Measurements from ENCODE around the gene EPHB1. TPM values are rescaled to one million over a fixed set of nuclear protein-coding genes. Genes with fewer than 3 reads are reported as not detected.

Gene EPHB1
- total RNA-seq, 1 experiment from 2014 or later = 2.8 TPM

DNA sequence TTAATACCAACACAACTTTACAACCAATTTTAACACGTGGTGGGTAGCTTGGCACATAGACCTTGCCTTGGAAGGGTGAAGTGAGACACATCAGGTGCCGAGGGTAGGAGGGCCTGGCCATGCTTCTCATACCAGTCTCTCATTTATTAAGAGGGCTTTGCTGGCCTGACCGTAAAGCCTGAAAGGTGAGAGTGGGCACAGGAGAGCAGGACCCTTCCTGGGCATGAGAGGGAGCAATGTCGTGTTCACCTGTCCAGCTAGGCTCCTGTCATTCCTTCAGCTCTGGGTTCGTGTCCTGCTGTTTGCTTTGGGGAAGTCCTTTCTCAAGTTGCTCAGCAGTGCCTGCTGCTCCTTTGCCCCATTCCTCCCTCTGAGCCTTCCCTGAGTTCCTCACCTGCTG is 294.4 kb downstream of the EPHB1 start:
- H3K9ac ChIP-seq (ENCODE audit: extremely low read depth, insufficient read length, low read length) = no peak overlapping the region
- DNase-seq = no peak
- no peak overlapping the region for H3T11ph ChIP-seq (ENCODE audit: low read length)
- H2AK5ac ChIP-seq (ENCODE audit: insufficient read length, low read length) = no peak overlapping the region
- no peaks in the 10 kb centered on the region for H3K4me1 ChIP-seq (ENCODE audit: insufficient read depth, low read length)
- no peak overlapping the region for H3K18ac ChIP-seq (ENCODE audit: insufficient read length, low read depth, low read length)
- H2BK20ac ChIP-seq (ENCODE audit: low read depth, low read length, poor library complexity, severe bottlenecking) = no peak overlapping the region
- no peaks in the 10 kb centered on the region for H3K27me3 ChIP-seq (ENCODE audit: insufficient read depth, low read length)
- peaks cover 2 to 9% of the 10 kb centered on the region in 2 experiments; a peak in 3 of 4 replicates for H3K4me1 Mint-ChIP-seq
- no peak overlapping the region for H3K4me3 Mint-ChIP-seq
- no peak overlapping the region for H3K14ac ChIP-seq (ENCODE audit: insufficient read depth, low read length)
- no peak overlapping the region for H3K4ac ChIP-seq (ENCODE audit: low read depth, low read length)
- no peaks in the 10 kb centered on the region for H3K9me3 Mint-ChIP-seq
- H2AFZ ChIP-seq (ENCODE audit: low read length) = no peak overlapping the region
- no peaks in the 10 kb centered on the region for H3K79me2 ChIP-seq (ENCODE audit: insufficient read depth, low read length)
- no peaks in the 10 kb centered on the region for H3K9me3 ChIP-seq (ENCODE audit: control insufficient read depth, low read depth, low read length)
- TF ChIP-seq, protein P1, sequence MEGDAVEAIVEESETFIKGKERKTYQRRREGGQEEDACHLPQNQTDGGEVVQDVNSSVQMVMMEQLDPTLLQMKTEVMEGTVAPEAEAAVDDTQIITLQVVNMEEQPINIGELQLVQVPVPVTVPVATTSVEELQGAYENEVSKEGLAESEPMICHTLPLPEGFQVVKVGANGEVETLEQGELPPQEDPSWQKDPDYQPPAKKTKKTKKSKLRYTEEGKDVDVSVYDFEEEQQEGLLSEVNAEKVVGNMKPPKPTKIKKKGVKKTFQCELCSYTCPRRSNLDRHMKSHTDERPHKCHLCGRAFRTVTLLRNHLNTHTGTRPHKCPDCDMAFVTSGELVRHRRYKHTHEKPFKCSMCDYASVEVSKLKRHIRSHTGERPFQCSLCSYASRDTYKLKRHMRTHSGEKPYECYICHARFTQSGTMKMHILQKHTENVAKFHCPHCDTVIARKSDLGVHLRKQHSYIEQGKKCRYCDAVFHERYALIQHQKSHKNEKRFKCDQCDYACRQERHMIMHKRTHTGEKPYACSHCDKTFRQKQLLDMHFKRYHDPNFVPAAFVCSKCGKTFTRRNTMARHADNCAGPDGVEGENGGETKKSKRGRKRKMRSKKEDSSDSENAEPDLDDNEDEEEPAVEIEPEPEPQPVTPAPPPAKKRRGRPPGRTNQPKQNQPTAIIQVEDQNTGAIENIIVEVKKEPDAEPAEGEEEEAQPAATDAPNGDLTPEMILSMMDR (conservative IDR thresholded peaks at IDR 0.05) = no peak
- H3K27ac Mint-ChIP-seq = no peak overlapping the region; a peak in 1 of 7 replicates
- no peak overlapping the region for H4K5ac ChIP-seq (ENCODE audit: insufficient read length, low read depth, low read length)
- H3K79me1 ChIP-seq (ENCODE audit: insufficient read depth, low read depth, low read length, poor library complexity, severe bottlenecking) = no peaks in the 10 kb centered on the region
- H2BK5ac ChIP-seq (ENCODE audit: insufficient read length, low read length) = no peak overlapping the region
- H3K56ac ChIP-seq (ENCODE audit: insufficient read length, low read depth, low read length) = no peak overlapping the region
- 0 out of 2 replicates have a peak, but pooled peaks cover 3% of the 10 kb centered on the region for H3K27me3 Mint-ChIP-seq (ENCODE audit: low read depth)
- H2BK15ac ChIP-seq (ENCODE audit: low read depth, low read length) = no peak overlapping the region
- WGBS (ENCODE audit: extremely low coverage, insufficient read length, low lambda C conversion rate) = no CpG with 5 or more reads among the region's 5 CpGs
- H3K27ac ChIP-seq (ENCODE audit: insufficient read length, low read depth, low read length) = no peak overlapping the region
- H2BK12ac ChIP-seq (ENCODE audit: insufficient read length, low read depth, low read length) = no peak overlapping the region
- H4K20me1 ChIP-seq (ENCODE audit: control insufficient read depth, insufficient read depth, insufficient read length) = peaks cover 2% of the 10 kb centered on the region
- no peaks in the 10 kb centered on the region for H3K36me3 Mint-ChIP-seq (ENCODE audit: insufficient read depth in 1 of 3, low read depth in 3 of 3)
- H2BK120ac ChIP-seq (ENCODE audit: low read depth, low read length, poor library complexity, severe bottlenecking) = no peak overlapping the region
- no peak overlapping the region for H4K8ac ChIP-seq (replicated peaks; ENCODE audit: insufficient read length, low read depth, low read length)
- no peak overlapping the region for H4K91ac ChIP-seq (ENCODE audit: insufficient read length, low read depth, low read length)
- H3K23me2 ChIP-seq (ENCODE audit: insufficient read length, low read depth, low read length, poor library complexity, severe bottlenecking) = no peaks in the 10 kb centered on the region
- H3K4me2 ChIP-seq (ENCODE audit: insufficient read depth, insufficient read length, low read length) = no peak overlapping the region
- H3K23ac ChIP-seq (ENCODE audit: insufficient read length, low read depth, low read length) = no peak overlapping the region

All from H9 (cell line).